SK-N-MC (cell line): ENCODE measurements around the gene FASTKD3.

Experiments
- DNase-seq: peaks from one replicate; pipeline ENCODE4 v3.0.0-alpha.2; 2011; ENCODE audit warnings: low read depth, low spot score
- H3K27ac ChIP-seq: fragments of 200-600 bp; sonication (generic); 2 replicates; pipeline ENCODE4 v1.5.1; 2016; ENCODE audit warnings: mixed run types
- H3K36me3 ChIP-seq: fragments of 200-600 bp; sonication (generic); 2 replicates; pipeline ENCODE4 v1.6.1; 2017; ENCODE audit warnings: antibody characterized with exemption, low read length, mixed read lengths; ENCODE audit not compliant: insufficient read depth
- H3K4me3 ChIP-seq: fragments of 200-600 bp; sonication (generic); 2 replicates; pipeline ENCODE4 v1.5.1; 2016
- H3K9ac ChIP-seq: fragments of 200-600 bp; sonication (generic); 2 replicates; pipeline ENCODE4 v1.8.0; 2017; ENCODE audit warnings: mixed run types, mixed read lengths; ENCODE audit not compliant: insufficient read length
- H3K9me3 ChIP-seq: fragments of 200-600 bp; sonication (generic); 2 replicates; pipeline ENCODE4 v1.6.1; 2017; ENCODE audit warnings: low read depth, mild to moderate bottlenecking, antibody characterized with exemption, low read length, moderate library complexity, mixed read lengths
- EZH2 ChIP-seq: fragments of 200-600 bp; sonication (generic); IDR thresholded peaks from one replicate; pipeline ENCODE4 v1.6.1; 2017; ENCODE audit warnings: antibody characterized with exemption
- FOXP2 ChIP-seq: optimal IDR thresholded peaks from 2 replicates; pipeline ENCODE3; 2011; ENCODE audit warnings: mild to moderate bottlenecking, moderate library complexity; ENCODE audit not compliant: insufficient read depth; ENCODE audit errors: extremely low read length, control extremely low read depth
- POLR2AphosphoS5 ChIP-seq: IDR thresholded peaks from 2 replicates; pipeline ENCODE4 v1.6.1; 2012; ENCODE audit warnings: mild to moderate bottlenecking, low read depth, low read length, borderline replicate concordance

Gene FASTKD3

GRCh38 chr5:7873216-7873615 is 4.4 kb upstream of the FASTKD3 start:
- H3K27ac ChIP-seq: no peak overlapping the region
- no peak overlapping the region for H3K9ac ChIP-seq
- no peak overlapping the region for H3K4me3 ChIP-seq
- DNase-seq: no peak
- H3K36me3 ChIP-seq: peaks cover 71% of the 10 kb centered on the region
- H3K9me3 ChIP-seq: no peaks in the 10 kb centered on the region
- TF ChIP-seq FOXP2: no peak
- no peak for TF ChIP-seq EZH2
- no peak for TF ChIP-seq POLR2AphosphoS5

DNA sequence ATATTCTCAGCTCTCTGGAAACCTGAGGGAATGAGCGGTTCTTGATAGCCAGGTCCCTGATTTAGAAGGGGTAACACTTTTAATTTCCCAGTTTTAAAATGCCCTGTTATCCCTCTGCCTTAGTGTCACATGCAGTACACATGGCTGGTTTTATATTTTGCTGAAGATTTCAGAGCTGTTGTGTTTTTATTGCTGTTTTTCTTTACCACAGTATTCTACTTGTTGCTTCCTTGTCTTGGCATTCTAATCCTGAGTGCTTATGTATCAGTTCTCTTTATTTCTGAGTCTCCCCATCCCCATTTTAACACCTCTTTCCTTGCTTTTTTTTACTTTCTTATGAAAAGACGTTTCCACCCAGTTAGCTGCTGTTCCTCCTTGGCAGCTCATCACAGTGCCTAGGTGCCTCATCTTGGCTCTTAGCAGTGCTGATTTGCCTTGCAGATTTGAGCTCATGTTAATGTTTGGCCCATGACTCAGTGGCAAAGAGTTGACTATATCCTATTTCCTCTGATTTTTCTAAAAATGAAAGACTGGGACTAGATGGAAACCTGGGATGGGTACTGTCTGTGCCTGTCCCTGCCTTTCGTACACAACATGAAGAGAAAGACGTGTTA is 3.8 kb upstream of the FASTKD3 start:
- H3K9ac ChIP-seq: no peak overlapping the region
- no peak overlapping the region for H3K27ac ChIP-seq
- H3K36me3 ChIP-seq: peaks cover 65% of the 10 kb centered on the region
- TF ChIP-seq EZH2 (no peak), FOXP2 (no peak), POLR2AphosphoS5 (no peak)
- H3K4me3 ChIP-seq: no peak overlapping the region
- DNase-seq: no peak
- no peaks in the 10 kb centered on the region for H3K9me3 ChIP-seq

DNA sequence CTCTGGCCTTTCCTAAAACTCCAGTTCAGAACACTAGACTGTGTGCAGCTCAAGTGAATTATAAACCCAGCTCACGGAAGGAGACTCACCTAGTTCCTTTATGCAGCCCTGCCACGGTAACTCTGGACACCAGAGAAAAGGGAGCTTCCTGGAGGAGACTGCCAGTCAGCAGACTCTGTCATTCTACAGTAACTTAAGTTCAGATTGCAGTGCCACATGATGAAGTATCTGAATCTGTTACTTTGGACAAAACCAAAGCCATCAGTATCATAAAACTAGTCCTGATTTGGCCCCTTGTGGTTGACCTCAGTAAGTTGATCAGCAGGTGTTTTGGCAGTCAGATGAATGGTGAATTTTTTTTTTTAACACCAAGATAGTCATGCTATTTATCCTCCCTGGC is 2.8 kb upstream of the FASTKD3 start:
- H3K9me3 ChIP-seq: no peaks in the 10 kb centered on the region
- no peak overlapping the region for H3K9ac ChIP-seq
- TF ChIP-seq EZH2 (no peak), FOXP2 (no peak), POLR2AphosphoS5 (no peak)
- H3K36me3 ChIP-seq: peaks cover 56% of the 10 kb centered on the region
- no peak for DNase-seq
- no peak overlapping the region for H3K4me3 ChIP-seq
- H3K27ac ChIP-seq: no peak overlapping the region

DNA sequence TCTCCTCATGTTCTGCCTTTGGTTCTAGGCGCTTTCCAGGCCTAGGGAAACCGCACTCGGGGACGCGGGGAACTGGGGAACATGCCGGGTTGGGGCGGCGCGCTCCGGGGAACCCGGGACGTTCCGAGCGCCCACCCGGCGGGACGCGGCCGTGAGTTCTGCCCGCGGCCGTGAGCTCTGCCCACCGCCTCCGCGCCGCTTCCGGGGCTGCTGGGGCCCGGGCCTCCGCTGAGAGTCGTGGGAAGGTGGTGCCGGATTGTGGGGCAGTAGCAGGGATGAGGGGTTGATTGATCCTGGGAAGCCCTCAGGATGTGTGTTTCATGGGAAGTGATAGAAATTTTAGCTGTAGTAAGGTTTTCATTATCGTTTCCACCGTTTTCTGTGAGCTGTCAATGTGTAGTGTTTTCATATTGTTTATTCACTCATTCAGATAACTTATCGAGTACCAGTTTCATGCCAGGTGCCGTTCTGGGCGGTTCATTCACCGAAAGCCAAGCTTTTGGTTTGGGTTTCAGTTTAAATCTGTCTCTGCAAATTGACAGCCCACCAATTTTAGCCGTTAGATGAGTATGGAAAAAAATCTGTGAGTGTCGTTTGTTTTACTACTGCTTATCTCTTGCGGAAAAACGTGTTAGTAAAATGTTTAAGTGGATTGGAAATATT is 774 bp upstream of the FASTKD3 start:
- no peak for TF ChIP-seq EZH2
- no peak for TF ChIP-seq FOXP2
- no peak for TF ChIP-seq POLR2AphosphoS5
- Histone ChIP-seq H3K9me3 (no peaks in the 10 kb centered on the region), H3K4me3 (peak overlapping the region; percentile 86), H3K27ac (no peak overlapping the region), H3K9ac (peak overlapping the region; percentile 94), H3K36me3 (peaks cover 53% of the 10 kb centered on the region)
- DNase-seq: no peak

- DNase-seq: no peak
- H3K9ac ChIP-seq: peak overlapping the region; percentile 81
- H3K36me3 ChIP-seq: peaks cover 54% of the 10 kb centered on the region
- no peak overlapping the region for H3K27ac ChIP-seq
- no peaks in the 10 kb centered on the region for H3K9me3 ChIP-seq
- TF ChIP-seq FOXP2 (no peak), EZH2 (no peak), POLR2AphosphoS5 (no peak)
- peak overlapping the region; percentile 86 for H3K4me3 ChIP-seq
Observed at GRCh38 chr5:7868427-7868772, 431 bp downstream of the FASTKD3 start.

- Histone ChIP-seq H3K9ac (no peak overlapping the region), H3K4me3 (no peak overlapping the region), H3K9me3 (no peaks in the 10 kb centered on the region), H3K27ac (no peak overlapping the region), H3K36me3 (peaks cover 55% of the 10 kb centered on the region)
- DNase-seq: no peak
- TF ChIP-seq POLR2AphosphoS5 (no peak), FOXP2 (no peak), EZH2 (no peak)
Observed at GRCh38 chr5:7867260-7867659, 1.6 kb downstream of the FASTKD3 start.

GRCh38 chr5:7866196-7866595 is 2.6 kb downstream of the FASTKD3 start:
- Histone ChIP-seq H3K36me3 (peaks cover 53% of the 10 kb centered on the region), H3K9ac (no peak overlapping the region), H3K27ac (no peak overlapping the region), H3K4me3 (no peak overlapping the region), H3K9me3 (no peaks in the 10 kb centered on the region)
- TF ChIP-seq EZH2: no peak
- no peak for TF ChIP-seq POLR2AphosphoS5
- no peak for TF ChIP-seq FOXP2
- DNase-seq: no peak

DNA sequence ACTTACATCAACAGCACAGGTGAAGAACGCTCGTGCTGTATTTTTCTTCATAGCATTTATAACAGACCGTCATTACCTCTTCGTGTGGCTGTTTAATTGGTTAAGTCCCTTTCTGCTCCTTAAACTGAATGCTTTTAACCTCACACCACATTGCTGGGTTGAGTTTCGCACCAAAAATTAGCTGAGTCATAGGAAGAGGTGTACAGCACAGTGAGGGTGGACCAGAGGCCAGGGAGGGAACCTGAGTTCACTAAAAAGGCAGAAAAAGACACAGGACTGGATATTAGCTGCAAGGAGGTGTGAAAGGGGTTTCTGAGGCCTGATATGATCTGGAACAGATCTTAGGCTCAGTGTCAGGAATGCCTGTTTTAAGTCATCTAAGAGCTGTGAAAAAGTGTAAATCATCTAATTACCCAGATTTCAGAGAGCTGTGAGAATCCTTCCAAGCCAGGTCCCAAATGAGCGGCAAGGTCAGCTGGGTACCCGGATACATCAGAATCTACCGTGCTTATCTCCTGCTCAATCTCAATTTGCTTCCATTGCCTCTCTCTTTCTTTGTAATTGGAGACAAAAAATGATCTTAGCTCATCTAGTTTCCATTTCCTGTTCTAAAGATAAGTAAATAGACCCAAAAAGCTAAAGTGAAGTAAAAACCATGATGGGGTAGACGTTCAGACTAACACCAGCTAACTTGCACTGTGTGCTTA is 10.8 kb downstream of the FASTKD3 start:
- H3K9me3 ChIP-seq: no peaks in the 10 kb centered on the region
- TF ChIP-seq POLR2AphosphoS5 (no peak), FOXP2 (no peak), EZH2 (no peak)
- DNase-seq: no peak
- H3K9ac ChIP-seq: no peak overlapping the region
- no peak overlapping the region for H3K27ac ChIP-seq
- no peak overlapping the region for H3K4me3 ChIP-seq
- H3K36me3 ChIP-seq: peaks cover 35% of the 10 kb centered on the region
